ENCODE data around the gene NCAM2. TPM values are rescaled to one million over a fixed set of nuclear protein-coding genes. Genes with fewer than 3 reads are reported as not detected.

The NCAM2 gene
- total RNA-seq, 1 donor from 2014 or later = 0.84 TPM

DNA sequence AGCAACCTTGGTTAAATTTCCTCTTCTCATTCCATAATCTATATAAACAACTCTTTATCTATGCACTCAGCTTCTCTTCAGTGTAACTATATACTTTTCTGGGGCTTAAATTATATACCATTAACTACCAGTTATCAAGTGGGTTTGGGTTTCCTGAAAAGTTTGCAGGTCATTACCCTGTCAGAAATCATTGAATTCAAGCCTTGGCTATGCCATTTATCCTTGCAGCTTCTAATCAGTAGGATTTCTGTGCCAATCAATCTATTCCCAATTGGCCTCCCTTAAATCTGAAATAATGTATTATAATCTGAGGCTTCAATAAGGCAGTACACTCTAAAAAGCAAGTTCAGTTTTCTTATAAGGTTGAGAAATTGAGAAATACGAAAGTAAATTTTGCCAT, 466.5 kb downstream of the NCAM2 start:
- no peak for TF ChIP-seq EZH2phosphoT487 (IDR thresholded peaks at IDR 0.05)
- DNase-seq (ENCODE audit: low spot score) = no peak
- H3K4me2 ChIP-seq = no peak overlapping the region
- H3K9ac ChIP-seq = no peak overlapping the region
- H3K79me2 ChIP-seq (ENCODE audit: low read depth) = no peaks in the 10 kb centered on the region
- H3K4me3 Mint-ChIP-seq = no peak overlapping the region
- no peaks in the 10 kb centered on the region for H4K20me1 ChIP-seq (ENCODE audit: low read depth)
- H3K36me3 Mint-ChIP-seq = no peaks in the 10 kb centered on the region
- H3K27me3 Mint-ChIP-seq (ENCODE audit: insufficient read depth, low read depth) = no peaks in the 10 kb centered on the region
- no peaks in the 10 kb centered on the region for H3F3A ChIP-seq (ENCODE audit: low read depth)
- no peaks in the 10 kb centered on the region for H3K36me3 ChIP-seq
- no peak overlapping the region for H2AFZ ChIP-seq (replicated peaks)
- H3K9me3 ChIP-seq (ENCODE audit: low read depth) = no peaks in the 10 kb centered on the region
- no peaks in the 10 kb centered on the region for H3K9me3 Mint-ChIP-seq
- H3K4me3 ChIP-seq = no peak overlapping the region
- H3K27me3 ChIP-seq = no peaks in the 10 kb centered on the region
- H3K4me1 ChIP-seq = no peaks in the 10 kb centered on the region
- no peak overlapping the region for H3K27ac ChIP-seq
- peaks cover 2% of the 10 kb centered on the region for H3K4me1 Mint-ChIP-seq
- no peak overlapping the region for H3K27ac Mint-ChIP-seq

DNA sequence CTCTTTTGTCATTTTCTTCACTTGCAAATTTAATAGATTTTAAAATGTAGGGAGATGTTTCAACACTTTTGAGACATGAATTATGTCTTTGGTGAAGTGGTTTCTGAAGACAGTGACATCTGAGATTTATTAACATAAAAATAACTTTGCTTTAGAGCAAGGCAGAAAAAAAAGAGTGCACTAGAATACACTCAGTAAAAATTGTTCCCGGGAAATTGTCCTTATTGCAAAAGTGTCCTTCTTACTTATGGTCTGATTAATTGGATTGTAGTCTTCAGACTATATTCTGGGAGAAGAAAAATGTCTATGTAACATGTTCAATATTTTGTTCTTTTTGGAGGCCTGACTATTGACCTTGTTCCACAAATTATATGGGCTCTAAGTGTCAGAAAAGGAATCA, 468.5 kb downstream of the NCAM2 start:
- H3K27ac ChIP-seq = no peak overlapping the region
- H3K27me3 Mint-ChIP-seq (ENCODE audit: insufficient read depth, low read depth) = no peaks in the 10 kb centered on the region
- no peaks in the 10 kb centered on the region for H3F3A ChIP-seq (ENCODE audit: low read depth)
- peaks cover 2% of the 10 kb centered on the region for H3K4me1 Mint-ChIP-seq
- H3K9ac ChIP-seq = no peak overlapping the region
- H2AFZ ChIP-seq (replicated peaks) = no peak overlapping the region
- no peaks in the 10 kb centered on the region for H3K4me1 ChIP-seq
- no peaks in the 10 kb centered on the region for H3K9me3 Mint-ChIP-seq
- H4K20me1 ChIP-seq (ENCODE audit: low read depth) = no peaks in the 10 kb centered on the region
- no peak overlapping the region for H3K4me3 ChIP-seq
- no peak overlapping the region for H3K27ac Mint-ChIP-seq
- DNase-seq (ENCODE audit: low spot score) = no peak
- no peaks in the 10 kb centered on the region for H3K36me3 ChIP-seq
- H3K9me3 ChIP-seq (ENCODE audit: low read depth) = no peaks in the 10 kb centered on the region
- no peaks in the 10 kb centered on the region for H3K27me3 ChIP-seq
- TF ChIP-seq EZH2phosphoT487 (IDR thresholded peaks at IDR 0.05) (no peak), EZH2 (IDR thresholded peaks at IDR 0.05) (no peak)
- TF ChIP-seq, protein P1, sequence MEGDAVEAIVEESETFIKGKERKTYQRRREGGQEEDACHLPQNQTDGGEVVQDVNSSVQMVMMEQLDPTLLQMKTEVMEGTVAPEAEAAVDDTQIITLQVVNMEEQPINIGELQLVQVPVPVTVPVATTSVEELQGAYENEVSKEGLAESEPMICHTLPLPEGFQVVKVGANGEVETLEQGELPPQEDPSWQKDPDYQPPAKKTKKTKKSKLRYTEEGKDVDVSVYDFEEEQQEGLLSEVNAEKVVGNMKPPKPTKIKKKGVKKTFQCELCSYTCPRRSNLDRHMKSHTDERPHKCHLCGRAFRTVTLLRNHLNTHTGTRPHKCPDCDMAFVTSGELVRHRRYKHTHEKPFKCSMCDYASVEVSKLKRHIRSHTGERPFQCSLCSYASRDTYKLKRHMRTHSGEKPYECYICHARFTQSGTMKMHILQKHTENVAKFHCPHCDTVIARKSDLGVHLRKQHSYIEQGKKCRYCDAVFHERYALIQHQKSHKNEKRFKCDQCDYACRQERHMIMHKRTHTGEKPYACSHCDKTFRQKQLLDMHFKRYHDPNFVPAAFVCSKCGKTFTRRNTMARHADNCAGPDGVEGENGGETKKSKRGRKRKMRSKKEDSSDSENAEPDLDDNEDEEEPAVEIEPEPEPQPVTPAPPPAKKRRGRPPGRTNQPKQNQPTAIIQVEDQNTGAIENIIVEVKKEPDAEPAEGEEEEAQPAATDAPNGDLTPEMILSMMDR (IDR thresholded peaks at IDR 0.05) = no peak
- H3K4me3 Mint-ChIP-seq = no peak overlapping the region
- no peaks in the 10 kb centered on the region for H3K79me2 ChIP-seq (ENCODE audit: low read depth)
- H3K4me2 ChIP-seq = no peak overlapping the region
- H3K36me3 Mint-ChIP-seq = no peaks in the 10 kb centered on the region

DNA sequence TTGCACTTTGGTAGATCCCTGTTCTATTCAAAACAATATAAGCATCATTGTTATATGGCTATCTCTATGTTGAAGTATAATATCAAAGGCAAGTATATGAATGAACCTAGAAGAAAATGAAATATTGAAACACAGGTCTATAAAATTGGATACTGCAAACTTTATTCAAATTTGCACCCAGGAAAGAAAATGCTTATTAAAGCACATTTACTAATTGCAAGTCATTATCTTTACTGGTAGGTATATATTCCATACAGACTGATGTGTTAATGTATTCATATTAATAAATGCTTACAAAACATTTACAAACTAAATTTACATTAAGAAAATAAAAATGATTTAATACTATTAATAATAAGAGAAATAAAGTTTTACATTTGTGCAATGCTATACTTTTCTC, 469.8 kb downstream of the NCAM2 start:
- H3K27ac ChIP-seq = no peak overlapping the region
- TF ChIP-seq, protein P1 (IDR thresholded peaks at IDR 0.05) = no peak
- no peaks in the 10 kb centered on the region for H3K9me3 ChIP-seq (ENCODE audit: low read depth)
- H3K36me3 Mint-ChIP-seq = no peaks in the 10 kb centered on the region
- no peaks in the 10 kb centered on the region for H3K79me2 ChIP-seq (ENCODE audit: low read depth)
- H3K27me3 Mint-ChIP-seq (ENCODE audit: insufficient read depth, low read depth) = no peaks in the 10 kb centered on the region
- no peaks in the 10 kb centered on the region for H3K36me3 ChIP-seq
- H3K4me1 Mint-ChIP-seq = no peaks in the 10 kb centered on the region
- H3K27me3 ChIP-seq = no peaks in the 10 kb centered on the region
- H2AFZ ChIP-seq (replicated peaks) = no peak overlapping the region
- no peak for DNase-seq (ENCODE audit: low spot score)
- H3K4me3 Mint-ChIP-seq = no peak overlapping the region
- H3K4me2 ChIP-seq = no peak overlapping the region
- no peak overlapping the region for H3K9ac ChIP-seq
- H4K20me1 ChIP-seq (ENCODE audit: low read depth) = no peaks in the 10 kb centered on the region
- H3K9me3 Mint-ChIP-seq = no peaks in the 10 kb centered on the region
- H3K27ac Mint-ChIP-seq = no peak overlapping the region
- no peaks in the 10 kb centered on the region for H3F3A ChIP-seq (ENCODE audit: low read depth)
- no peaks in the 10 kb centered on the region for H3K4me1 ChIP-seq
- no peak overlapping the region for H3K4me3 ChIP-seq

DNA sequence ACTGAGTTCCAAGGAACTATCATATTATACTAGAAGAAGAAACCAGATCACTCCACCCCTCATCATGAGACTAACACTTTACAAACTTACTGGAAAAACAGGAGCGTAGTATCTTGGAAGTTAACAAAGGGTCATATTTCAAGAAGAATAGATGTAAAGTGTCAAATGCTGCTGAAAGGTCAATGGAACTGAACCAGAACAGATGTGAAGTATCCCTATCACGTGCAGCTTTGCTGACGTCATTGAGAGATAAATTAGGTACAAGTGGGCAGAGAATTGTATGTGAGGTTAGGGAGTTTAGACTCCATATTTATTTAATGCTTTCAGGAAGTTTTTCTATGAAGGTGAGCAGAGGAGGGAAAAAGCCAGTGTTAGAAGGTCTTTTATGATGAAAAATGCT, 483.0 kb downstream of the NCAM2 start:
- no peaks in the 10 kb centered on the region for H3K4me1 ChIP-seq
- Mint-ChIP-seq H3K9me3 (no peaks in the 10 kb centered on the region), H3K27me3 (ENCODE audit: insufficient read depth, low read depth) (no peaks in the 10 kb centered on the region), H3K27ac (no peak overlapping the region), H3K4me1 (no peaks in the 10 kb centered on the region), H3K36me3 (no peaks in the 10 kb centered on the region), H3K4me3 (no peak overlapping the region)
- H4K20me1 ChIP-seq (ENCODE audit: low read depth) = no peaks in the 10 kb centered on the region
- H2AFZ ChIP-seq (replicated peaks) = no peak overlapping the region
- no peak overlapping the region for H3K4me3 ChIP-seq
- no peaks in the 10 kb centered on the region for H3K9me3 ChIP-seq (ENCODE audit: low read depth)
- H3K27me3 ChIP-seq = no peaks in the 10 kb centered on the region
- no peak for TF ChIP-seq EZH2 (IDR thresholded peaks at IDR 0.05)
- no peak for TF ChIP-seq EZH2phosphoT487 (IDR thresholded peaks at IDR 0.05)
- H3F3A ChIP-seq (ENCODE audit: low read depth) = no peaks in the 10 kb centered on the region
- no peak overlapping the region for H3K27ac ChIP-seq
- H3K9ac ChIP-seq = no peak overlapping the region
- H3K4me2 ChIP-seq = no peak overlapping the region
- H3K36me3 ChIP-seq = no peaks in the 10 kb centered on the region
- H3K79me2 ChIP-seq (ENCODE audit: low read depth) = no peaks in the 10 kb centered on the region
- DNase-seq (ENCODE audit: low spot score) = no peak

Data from neural progenitor cell (in vitro differentiated cells).